ENCODE results near the gene AGBL1.
"Not testable (repeated sequence)": the region's sequence is repeated elsewhere in the genome, so short reads cannot be mapped to it uniquely, and the experiment has no call there.

Gene AGBL1

DNA sequence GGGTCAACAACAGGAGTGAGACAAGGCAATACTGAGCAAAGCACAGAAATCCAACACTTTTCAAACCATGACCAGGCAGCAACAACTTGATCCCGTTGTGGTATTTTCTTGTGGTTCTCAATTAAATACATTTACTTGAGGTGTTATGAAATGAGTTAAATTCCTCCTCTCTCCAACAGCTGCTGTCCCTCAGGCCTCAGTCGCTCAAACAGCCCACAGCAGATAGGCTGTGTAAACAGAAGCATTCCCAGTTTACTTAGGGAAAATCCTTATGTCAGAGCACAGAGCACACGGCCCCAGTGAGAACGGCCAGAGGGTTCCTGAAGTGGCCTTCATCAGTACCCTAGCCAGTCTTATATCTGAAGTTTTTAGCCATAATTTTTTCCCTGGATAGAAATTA is 359.9 kb downstream of the AGBL1 start:
- H3K4me3 ChIP-seq (ENCODE audit: low read depth, low read length): no peak overlapping the region
- TF ChIP-seq, protein P1, sequence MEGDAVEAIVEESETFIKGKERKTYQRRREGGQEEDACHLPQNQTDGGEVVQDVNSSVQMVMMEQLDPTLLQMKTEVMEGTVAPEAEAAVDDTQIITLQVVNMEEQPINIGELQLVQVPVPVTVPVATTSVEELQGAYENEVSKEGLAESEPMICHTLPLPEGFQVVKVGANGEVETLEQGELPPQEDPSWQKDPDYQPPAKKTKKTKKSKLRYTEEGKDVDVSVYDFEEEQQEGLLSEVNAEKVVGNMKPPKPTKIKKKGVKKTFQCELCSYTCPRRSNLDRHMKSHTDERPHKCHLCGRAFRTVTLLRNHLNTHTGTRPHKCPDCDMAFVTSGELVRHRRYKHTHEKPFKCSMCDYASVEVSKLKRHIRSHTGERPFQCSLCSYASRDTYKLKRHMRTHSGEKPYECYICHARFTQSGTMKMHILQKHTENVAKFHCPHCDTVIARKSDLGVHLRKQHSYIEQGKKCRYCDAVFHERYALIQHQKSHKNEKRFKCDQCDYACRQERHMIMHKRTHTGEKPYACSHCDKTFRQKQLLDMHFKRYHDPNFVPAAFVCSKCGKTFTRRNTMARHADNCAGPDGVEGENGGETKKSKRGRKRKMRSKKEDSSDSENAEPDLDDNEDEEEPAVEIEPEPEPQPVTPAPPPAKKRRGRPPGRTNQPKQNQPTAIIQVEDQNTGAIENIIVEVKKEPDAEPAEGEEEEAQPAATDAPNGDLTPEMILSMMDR (IDR thresholded peaks at IDR 0.05; ENCODE audit: borderline replicate concordance, insufficient read depth, low read depth, low read length): no peak

DNA sequence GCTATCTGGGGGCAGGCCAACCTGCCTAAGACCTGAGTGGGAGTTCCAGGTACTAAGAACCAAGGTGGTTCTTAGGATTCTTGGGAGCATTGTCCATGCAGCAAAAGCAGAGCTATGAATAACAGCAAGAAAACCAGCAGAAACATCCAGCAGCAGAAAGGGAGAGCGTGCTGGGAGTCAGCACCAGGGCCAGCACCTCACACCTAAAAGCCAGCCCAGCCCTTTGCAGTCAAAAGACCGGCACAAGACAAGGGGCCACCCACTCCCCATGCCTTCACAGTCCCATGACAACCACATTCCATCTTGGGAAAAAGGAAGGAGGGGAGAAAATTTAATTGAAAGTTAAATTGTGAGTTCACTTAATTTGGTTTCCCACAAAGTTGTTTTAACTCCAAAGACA is 364.9 kb downstream of the AGBL1 start:
- TF ChIP-seq, protein P1 (IDR thresholded peaks at IDR 0.05; ENCODE audit: borderline replicate concordance, insufficient read depth, low read depth, low read length): no peak
- no peak overlapping the region for H3K4me3 ChIP-seq (ENCODE audit: low read depth, low read length)

DNA sequence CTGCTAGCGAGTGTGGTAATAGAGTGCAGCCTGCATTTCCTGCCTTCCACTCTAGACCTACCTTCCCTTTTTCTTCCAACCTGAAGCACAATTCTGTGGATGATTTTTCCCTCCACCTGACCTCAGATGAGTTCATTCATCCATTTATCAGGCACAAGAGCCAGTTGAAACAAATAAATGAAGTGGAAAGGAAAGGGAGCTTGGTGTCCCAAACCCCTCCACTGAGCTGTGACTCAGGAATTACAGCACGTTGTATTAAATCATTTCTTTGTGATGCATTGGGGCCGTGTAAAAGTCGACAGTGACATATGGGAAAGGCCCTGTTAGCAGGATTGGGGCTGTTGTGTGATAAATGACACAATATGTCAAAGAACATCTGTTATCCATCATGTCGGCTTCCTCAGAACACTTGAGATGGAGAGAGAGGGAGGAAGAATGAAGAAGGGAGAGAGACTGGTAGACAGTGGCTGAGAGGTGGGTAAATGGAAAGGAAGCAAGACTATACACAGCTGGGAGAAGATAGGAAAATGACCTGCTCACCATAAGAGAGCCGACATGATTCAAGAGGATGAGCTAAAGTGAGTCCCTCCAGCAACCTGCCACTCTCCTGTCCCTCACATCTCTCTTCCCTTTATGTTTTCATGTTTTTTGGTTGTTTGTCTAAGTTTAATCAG is 366.0 kb downstream of the AGBL1 start:
- TF ChIP-seq, protein P1 (IDR thresholded peaks at IDR 0.05; ENCODE audit: borderline replicate concordance, insufficient read depth, low read depth, low read length): no peak
- no peak overlapping the region for H3K4me3 ChIP-seq (ENCODE audit: low read depth, low read length)

DNA sequence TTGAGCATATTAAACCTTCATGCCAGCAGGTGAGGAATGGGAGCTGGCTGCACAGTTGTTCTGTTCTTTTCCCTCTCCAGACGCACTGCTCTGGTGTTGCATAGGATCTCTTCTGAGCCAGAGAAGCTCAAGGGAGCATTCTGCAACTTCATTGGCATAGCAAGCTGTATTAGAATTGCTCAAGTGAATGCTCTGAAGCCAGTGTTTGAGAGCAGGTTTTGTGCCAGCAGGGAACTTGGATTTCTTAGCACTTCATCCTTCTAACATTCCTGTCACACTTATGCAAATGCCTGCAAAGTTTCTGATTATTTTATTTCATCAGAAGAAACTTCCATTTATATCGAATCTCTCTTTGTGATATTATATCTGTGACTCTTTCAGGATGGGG is 366.6 kb downstream of the AGBL1 start:
- TF ChIP-seq, protein P1 (IDR thresholded peaks at IDR 0.05; ENCODE audit: borderline replicate concordance, insufficient read depth, low read depth, low read length): no peak
- H3K4me3 ChIP-seq (ENCODE audit: low read depth, low read length): no peak overlapping the region

DNA sequence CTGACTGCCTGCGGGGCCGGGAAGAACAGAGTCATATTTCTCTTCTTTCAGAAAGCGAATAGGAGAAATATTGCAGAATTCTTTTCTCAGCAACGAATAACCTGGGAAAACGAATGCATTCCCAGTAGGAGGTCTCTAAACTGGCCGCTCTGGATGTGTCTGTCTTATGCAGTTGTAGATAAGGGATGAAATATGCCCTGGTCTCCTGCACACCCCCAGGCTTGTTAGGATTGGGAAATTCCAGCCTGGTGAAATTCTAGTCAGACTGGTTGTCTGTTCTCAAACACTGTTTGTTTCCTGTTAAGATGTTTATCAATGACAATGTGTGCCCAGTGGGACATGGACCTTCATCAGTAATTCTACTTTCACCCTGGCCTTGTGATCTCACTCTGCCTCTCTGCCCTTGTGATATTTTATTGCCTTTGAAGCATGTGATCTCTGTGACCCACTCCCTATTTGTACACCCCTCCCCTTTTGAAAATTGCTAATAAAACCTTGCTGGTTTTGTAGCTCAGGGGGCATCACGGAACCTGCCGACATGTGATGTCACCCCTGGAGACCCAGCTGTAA is 385.9 kb downstream of the AGBL1 start:
- not testable (repeated sequence) for H3K4me3 ChIP-seq (ENCODE audit: low read depth, low read length)

DNA sequence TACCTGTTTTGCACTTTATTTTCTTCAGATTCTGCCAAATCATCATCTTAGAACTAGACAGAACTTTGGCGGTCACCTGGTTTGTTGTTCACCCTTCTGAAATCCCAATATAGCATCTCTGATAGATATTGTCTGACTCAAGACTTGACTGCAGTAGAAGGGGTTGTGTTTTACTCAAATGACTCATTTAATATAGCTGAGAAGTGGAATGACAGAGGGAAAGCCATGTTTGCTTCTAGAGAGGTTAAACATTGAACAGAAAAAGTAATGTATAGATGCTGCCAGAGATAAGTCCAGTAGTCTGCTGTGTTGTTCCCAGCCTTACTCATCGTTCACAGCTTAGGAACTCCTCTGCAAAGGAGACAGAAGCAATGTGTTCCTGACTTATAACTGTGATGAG is 402.0 kb downstream of the AGBL1 start:
- TF ChIP-seq, protein P1 (IDR thresholded peaks at IDR 0.05; ENCODE audit: borderline replicate concordance, insufficient read depth, low read depth, low read length): no peak
- H3K4me3 ChIP-seq (ENCODE audit: low read depth, low read length): no peak overlapping the region

DNA sequence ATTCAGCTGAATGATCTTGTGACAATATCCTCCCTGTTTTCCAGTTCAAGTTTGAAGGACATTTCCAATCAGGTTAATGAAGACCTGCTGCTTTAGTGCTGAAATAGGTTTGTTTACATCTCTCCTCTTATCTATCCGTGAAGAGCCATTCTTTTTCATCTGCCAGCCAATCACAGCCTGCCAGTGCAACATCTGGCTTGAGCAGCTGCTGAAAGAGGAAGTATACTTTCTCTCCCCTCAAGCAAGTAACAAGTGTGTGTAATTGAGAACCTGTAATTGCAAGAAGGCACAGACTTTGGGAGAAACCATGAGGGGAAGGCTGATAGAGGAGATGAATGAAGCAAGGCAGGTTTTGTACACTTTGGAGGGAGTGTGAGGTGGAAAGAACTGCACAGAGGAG is 404.3 kb downstream of the AGBL1 start:
- no peak overlapping the region for H3K4me3 ChIP-seq (ENCODE audit: low read depth, low read length)
- TF ChIP-seq, protein P1 (IDR thresholded peaks at IDR 0.05; ENCODE audit: borderline replicate concordance, insufficient read depth, low read depth, low read length): no peak

Measured in GM12875 (cell line).